Esophagus squamous epithelium (tissue), 4 donors: Measurements from ENCODE around the gene SIL1.

ENCODE experiments used
- CTCF ChIP-seq, 6 experiments: fragments of 450-650 bp in 4 of 6; fragments of 200-600 bp in 2 of 6; sonication (generic) in 2 of 6; IDR thresholded peaks; one replicate each; pipeline ENCODE4 v1.5.1; 2016 to 2019; ENCODE audit warnings: antibody characterized with exemption in 6 of 6, mild to moderate bottlenecking in 4 of 6, moderate library complexity in 4 of 6
- POLR2A ChIP-seq, 4 donors: fragments of 450-650 bp; IDR thresholded peaks; one replicate each; pipeline ENCODE4 v1.6.1; 2017; ENCODE audit warnings: antibody characterized with exemption in 4 of 4, mild to moderate bottlenecking in 4 of 4, moderate library complexity in 3 of 4

- no peak for TF ChIP-seq CTCF (IDR thresholded peaks at IDR 0.05)
- TF ChIP-seq POLR2A (IDR thresholded peaks at IDR 0.05) = no peak
Measured at GRCh38 chr5:139025651-139026050, 172.5 kb downstream of the SIL1 start.
